GM12872 (cell line): ENCODE measurements around the gene UVSSA.

ENCODE experiments used
- CTCF ChIP-seq: IDR thresholded peaks from 3 replicates; pipeline ENCODE4 v1.5.1; 2011; ENCODE audit warnings: low read depth, mild to moderate bottlenecking, low read length, moderate library complexity; ENCODE audit not compliant: insufficient read depth

UVSSA gene

GRCh38 chr4:1369091-1369450, 22.1 kb downstream of the UVSSA start:
- no peak for TF ChIP-seq CTCF

- TF ChIP-seq CTCF, result no peak
Measured at GRCh38 chr4:1369479-1370079, 22.6 kb downstream of the UVSSA start.

- TF ChIP-seq CTCF, result no peak
Measured at GRCh38 chr4:1370321-1371124, 23.5 kb downstream of the UVSSA start.

- TF ChIP-seq CTCF, result no peak
Measured at GRCh38 chr4:1371176-1372165, 24.5 kb downstream of the UVSSA start.

- TF ChIP-seq CTCF, result no peak
Measured at GRCh38 chr4:1373892-1374705, 27.1 kb downstream of the UVSSA start.

GRCh38 chr4:1374706-1375045, 27.7 kb downstream of the UVSSA start:
- no peak for TF ChIP-seq CTCF
